HG02840 (cell line): ENCODE data around the gene ZC3H12A.
A peak's percentile ranks its signal among the peaks of the same experiment; 100 is the strongest.

Source experiments
- ATAC-seq: cut with Tn5 transposase; IDR thresholded peaks from one replicate; pipeline ENCODE4 v1.9.1; 2021; ENCODE audit warnings: mild to moderate bottlenecking, moderate library complexity, moderate number of reproducible peaks; ENCODE audit not compliant: unreplicated experiment, low FRiP score

Gene ZC3H12A

DNA sequence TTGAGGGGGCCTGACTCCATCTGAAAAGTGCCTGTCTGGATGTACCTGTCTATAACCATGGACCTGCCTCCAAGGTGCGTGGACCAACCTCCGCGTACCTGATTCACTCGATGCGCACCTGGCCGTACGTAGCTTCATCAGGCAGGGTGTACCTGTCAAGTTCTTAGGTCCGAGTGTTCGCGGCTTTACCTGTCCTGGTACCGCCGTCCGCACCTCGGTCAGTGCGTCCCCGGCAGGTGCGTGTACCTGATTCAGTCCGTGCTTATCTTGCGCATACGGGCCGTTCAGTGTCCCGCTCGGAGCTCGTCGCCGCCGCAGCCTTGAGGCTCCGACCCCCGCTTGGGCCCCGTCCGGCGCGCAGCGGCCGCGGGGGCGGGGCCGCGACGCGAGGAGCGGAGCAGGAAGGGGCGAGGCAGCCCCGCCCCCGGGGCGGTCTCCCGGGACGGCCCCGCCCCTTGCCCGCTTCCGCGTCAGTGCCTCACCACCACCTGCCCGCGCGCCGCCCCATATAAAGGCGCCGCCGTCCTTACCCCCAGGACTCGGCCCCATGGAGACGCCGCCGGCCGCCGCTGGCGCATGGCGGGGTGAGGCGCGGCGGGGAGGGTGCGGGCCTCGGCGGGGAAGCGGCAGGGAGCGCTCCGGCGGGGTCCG, at the start of gene ZC3H12A:
ZC3H12A (plus strand) TSS at position 535 of the 651 bp plus-strand sequence. CDS start 917 bp downstream, outside the sequence.
- ATAC-seq = peak; percentile 49

DNA sequence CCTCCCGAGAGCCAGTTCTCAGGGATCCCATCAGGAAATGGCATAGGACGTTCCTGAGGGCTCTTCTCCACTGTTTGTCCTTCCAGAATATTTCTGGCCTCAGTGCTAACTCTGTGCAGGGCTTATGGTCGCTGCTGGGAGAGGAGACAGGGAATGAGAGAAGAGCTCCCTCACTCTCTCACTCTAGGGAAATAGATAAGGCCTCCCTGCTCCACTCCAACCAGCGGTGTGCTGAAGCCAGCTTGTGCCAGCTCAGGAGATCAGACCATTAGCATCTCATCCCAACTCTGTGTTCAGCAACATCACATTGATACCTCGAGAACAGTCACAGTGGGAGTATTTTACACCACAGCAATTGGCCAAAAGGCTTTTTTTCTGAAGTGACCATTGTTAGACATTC, 49.2 kb upstream of the ZC3H12A start:
- ATAC-seq = no peak

DNA sequence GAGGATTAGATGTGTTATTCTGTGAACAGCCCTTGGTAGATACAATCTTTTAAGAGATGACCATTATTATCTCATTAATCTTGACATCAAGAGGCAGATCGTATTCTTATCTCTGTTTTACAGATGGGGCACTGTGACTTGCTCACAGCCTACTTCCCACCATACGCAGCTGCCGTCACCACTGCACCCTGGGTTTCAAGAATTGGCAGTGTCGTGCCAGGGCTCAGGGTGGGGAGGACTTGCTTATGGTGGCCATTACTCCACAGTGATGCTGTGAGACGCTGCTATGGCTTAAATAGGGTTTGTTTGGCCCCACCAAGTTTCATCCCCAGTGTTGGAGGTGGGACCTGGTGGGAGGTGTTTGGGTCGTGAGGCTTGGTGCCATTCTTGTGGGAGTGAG, 45.4 kb upstream of the ZC3H12A start:
- ATAC-seq = no peak

GRCh38 chr1:37430103-37430985, 44.0 kb upstream of the ZC3H12A start:
- no peak for ATAC-seq

- no peak for ATAC-seq
These were observed 41.7 kb upstream of the ZC3H12A start for GRCh38 chr1:37432716-37433115.

- ATAC-seq = no peak
These were observed 41.2 kb upstream of the ZC3H12A start for GRCh38 chr1:37433171-37433570.

DNA sequence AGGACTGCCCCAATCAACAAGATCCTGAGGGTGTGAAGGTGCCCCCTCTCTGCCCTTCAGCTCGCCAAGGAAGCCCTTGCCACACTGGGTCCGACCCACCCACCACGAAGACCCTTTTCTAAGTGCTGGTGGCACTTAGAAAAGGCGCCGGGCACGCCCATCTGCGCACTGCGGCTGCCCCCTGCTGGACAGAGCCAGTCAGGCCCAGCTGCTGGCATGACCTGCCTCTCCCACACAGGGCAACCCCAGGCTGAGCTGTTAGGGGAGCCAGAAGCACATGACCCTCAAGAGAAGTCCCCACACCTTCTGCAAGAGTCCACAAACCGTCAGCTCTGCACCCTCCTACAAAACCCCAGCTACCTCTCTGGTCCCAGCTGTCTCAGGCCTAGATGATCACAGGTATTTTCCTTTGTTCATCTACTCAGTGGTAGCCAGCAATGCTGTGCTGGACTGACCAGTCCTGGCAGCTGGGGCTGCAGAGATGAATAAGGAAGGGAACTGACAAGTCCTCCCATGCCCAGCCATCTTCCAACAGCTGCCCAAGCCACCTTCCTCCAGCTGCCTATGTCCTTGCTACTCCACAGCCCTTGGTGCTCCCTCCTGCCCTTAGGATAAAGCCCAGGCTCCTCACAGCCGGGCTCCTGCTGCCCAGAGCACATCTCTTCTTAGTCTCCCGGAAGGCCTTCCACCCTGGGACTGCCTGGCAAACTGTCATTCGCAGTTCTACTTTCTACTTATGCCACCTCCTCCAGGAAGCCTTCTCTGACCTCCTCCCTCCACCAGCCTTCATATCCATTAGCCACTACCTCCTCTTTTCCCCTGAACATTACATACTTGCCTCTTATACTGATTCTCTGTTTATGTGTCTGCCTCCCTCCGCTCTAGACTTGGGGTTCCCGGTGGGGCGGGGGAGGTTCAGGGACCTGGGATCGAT, 39.8 kb upstream of the ZC3H12A start:
- no peak for ATAC-seq

GRCh38 chr1:37437087-37437486, 37.3 kb upstream of the ZC3H12A start:
- ATAC-seq = no peak

DNA sequence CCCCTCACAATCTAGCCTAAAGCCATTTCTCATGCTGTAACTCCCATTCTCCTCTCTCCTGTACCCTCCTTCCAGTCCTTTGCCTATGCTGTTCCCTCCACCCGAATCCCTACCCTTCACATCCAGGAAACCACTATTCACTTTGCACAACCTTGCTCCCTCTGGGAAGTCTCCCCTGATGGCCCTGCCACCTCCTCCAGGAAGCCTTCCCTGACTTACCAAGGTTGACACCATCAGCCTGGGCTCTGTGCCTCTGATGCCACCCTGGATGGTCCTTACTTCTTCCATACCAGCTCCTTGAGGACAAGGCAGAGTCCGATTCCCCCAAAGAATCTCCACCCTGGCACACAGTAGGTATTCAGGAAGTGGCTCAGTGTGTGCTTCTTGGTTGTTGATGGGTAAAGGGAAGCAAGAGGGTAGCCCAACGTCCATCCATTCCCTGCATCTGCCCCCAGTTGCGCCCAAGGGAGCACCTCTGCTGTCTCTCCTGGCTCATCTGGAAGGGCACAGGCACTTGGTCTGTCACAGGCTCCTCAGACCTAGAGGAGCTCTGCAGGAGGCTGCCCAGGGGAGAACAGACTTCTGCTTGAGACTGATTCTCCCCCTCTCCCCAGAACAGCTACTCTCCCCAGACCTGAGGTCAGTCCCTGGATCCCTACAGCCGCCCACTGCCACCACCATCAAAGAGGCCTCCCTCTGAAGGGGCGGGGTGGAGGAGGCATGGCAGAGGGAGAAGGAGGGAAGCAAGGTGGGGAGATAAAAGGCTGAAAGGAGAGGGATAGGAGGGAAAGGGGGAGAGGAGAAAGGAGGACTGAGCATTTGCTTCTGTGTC, 36.1 kb upstream of the ZC3H12A start:
- ATAC-seq = no peak

- no peak for ATAC-seq
These were observed 35.5 kb upstream of the ZC3H12A start for GRCh38 chr1:37438869-37439343.

DNA sequence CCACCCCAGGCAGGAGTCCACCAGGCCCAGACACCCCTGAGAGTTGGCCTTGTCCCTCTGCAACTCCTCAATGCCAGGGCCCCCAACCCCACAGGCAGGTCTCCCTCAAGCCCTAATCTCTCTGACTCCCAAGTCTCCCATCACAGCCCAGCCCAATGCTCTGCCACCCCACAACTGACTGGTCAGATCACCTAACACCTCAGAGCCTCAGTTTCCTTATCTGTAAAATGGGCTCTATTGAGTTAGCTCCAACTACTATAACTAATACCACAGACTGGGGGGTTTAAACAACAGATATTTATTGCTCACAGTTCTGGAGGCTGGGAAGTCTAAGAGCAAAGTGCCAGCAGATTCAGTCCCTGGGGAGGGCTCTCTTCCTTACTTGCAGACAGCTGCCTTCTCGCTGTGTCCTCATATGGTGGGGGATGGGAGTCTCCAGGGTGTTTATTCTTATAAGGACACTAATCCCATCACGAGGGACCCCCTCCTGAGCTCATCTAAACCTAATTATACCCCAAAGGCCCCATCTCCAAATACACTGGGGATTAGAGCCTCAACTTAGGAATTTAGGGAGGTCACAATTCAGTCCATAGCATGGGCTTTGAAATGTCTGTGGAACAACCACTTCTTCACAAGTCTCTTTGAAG, 34.9 kb upstream of the ZC3H12A start:
- no peak for ATAC-seq

- no peak for ATAC-seq
These were observed 32.9 kb upstream of the ZC3H12A start for GRCh38 chr1:37441490-37441889.

DNA sequence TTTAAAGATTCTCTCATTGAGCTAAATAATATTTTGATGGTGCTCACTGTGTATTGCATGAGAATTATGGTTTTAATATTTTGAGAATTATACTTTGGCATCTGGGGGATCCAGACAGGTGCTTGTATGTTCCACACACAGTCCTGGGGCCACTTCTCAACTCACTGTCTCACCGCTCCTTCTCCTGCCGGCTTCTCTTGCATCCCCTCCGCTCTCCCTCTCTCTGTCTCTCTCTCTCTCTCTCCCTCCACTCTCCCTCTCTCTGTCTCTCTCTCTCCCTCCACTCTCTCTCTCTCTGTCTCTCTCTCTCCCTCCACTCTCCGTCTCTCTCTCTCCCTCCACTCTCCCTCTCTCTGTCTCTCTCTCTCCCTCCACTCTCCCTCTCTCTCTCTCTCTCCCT, 32.2 kb upstream of the ZC3H12A start:
- no peak for ATAC-seq

DNA sequence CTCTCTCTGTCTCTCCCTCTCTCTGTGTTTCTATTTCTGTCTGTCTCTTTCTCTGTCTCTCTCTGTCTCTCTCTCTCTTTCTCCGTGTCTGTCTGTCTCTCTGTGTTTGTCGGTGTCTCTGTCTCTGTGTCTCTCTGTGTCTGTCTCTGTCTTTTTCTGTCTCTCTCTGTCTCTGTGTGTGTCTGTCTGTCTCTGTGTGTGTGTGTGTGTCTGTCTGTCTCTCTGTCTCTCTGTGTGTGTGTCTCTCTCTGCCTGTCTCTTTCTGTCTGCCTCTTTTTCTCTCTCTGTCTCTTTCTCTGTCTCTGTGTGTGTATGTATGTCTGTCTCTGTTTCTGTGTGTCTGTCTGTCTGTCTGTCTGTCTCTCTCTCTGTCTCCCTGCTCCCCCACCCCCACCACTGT, 31.7 kb upstream of the ZC3H12A start:
- no peak for ATAC-seq

DNA sequence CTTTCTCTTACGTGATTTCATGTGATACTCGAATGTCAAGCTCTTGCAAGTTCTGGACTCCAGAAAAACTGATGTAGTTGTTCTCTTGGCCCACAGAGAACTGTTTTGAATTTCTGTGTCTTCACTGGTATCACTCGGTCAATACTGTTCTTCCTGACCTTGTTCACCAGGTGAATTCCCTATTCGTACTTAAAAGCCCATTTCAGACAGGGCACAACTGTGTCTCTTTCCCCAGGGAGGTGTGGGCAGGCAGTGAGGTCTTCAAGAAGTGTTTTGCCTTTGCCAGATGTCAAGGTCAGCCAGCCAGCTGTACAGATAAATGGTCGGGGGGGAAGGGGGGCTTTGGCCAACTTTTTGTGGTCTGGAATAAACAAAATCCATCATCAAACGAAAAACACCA, 27.5 kb upstream of the ZC3H12A start:
- no peak for ATAC-seq

- ATAC-seq = no peak
These were observed 26.2 kb upstream of the ZC3H12A start for GRCh38 chr1:37448185-37448584.

- no peak for ATAC-seq
These were observed 25.5 kb upstream of the ZC3H12A start for GRCh38 chr1:37448691-37449417.

GRCh38 chr1:37449936-37450335, 24.4 kb upstream of the ZC3H12A start:
- no peak for ATAC-seq

GRCh38 chr1:37452416-37452815, 22.0 kb upstream of the ZC3H12A start:
- ATAC-seq = no peak
